ENCODE data around the gene GAP43.

GAP43 gene

GRCh38 chr3:115623044-115623868 lies at the start of gene GAP43:
GAP43 (plus strand) TSS chr3:115623510; CDS start chr3:115623690, 180 bp downstream.
- DNase-seq (ENCODE audit: low read depth): peak; percentile 51

DNA sequence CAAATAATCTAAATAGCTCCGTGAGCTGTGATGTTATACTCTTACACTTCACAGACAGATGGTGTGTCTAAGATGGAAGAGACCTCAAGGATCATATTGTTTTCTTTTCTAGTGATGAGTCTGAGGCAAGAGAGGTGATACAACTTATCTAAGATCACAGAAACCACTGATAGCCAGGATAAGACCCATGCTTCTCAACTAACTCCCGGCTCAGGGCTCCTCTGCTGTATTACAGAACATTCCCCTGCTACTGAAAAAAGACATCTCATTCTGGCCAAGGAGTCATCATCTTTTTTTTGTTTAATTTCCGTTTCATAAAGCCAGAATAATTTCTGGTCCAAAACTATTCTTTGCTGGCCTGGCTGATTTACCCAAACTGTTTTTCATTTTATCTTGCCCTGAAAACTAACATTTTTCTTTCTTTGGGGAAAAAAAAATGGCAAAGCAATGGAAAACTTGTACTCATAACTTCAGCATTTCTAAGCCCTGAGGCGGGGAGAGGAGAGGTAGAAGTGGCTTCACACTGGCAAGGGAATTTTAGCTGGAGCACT lies 46.9 kb upstream of the GAP43 start:
- no peak for DNase-seq (ENCODE audit: low read depth)

- DNase-seq (ENCODE audit: low read depth): no peak
Measured at GRCh38 chr3:115577000-115577399, 46.3 kb upstream of the GAP43 start.

- no peak for DNase-seq (ENCODE audit: low read depth)
Measured at GRCh38 chr3:115578331-115578730, 45.0 kb upstream of the GAP43 start.

GRCh38 chr3:115580566-115580965 lies 42.7 kb upstream of the GAP43 start:
- DNase-seq (ENCODE audit: low read depth): no peak

DNA sequence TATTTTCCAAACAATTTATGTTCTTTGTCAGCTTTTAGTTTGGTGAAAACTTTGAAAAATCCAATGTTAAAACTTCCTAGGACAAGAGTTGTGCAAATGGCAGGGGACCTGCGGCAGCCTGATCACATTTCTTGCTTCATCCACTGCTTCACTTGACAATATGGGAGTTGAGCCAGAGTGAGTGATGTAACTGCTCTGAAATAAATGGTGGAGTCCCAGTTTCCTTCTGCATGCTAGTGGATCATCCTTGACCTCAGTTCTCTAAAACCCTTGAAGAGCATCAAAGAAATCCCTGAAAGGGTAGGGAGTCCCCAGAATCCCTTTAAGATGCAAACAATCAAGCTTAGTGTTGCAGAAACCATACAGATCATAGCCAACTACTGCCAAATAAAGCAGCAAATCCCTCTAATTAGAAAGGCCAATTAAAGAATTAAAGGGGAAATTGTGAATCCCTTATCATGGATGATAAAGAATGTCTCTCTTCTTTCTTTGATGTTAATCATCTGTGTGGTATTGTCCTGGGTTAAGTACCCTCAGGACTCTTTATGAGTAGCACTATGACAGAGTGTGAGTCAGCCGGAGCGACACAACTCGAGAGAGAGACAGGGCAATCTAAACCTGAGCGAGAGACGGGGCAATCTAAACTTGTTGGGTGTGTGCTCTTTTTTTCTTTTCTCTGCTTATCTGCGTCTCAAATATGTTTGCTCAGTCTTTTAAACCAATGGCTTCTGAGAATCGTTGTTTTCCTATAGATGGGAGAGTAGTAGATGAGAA lies 41.8 kb upstream of the GAP43 start:
- DNase-seq (ENCODE audit: low read depth): peak; percentile 57

- DNase-seq (ENCODE audit: low read depth): no peak
Measured at GRCh38 chr3:115588201-115589115, 34.9 kb upstream of the GAP43 start.

GRCh38 chr3:115590873-115591272 lies 32.4 kb upstream of the GAP43 start:
- no peak for DNase-seq (ENCODE audit: low read depth)

DNA sequence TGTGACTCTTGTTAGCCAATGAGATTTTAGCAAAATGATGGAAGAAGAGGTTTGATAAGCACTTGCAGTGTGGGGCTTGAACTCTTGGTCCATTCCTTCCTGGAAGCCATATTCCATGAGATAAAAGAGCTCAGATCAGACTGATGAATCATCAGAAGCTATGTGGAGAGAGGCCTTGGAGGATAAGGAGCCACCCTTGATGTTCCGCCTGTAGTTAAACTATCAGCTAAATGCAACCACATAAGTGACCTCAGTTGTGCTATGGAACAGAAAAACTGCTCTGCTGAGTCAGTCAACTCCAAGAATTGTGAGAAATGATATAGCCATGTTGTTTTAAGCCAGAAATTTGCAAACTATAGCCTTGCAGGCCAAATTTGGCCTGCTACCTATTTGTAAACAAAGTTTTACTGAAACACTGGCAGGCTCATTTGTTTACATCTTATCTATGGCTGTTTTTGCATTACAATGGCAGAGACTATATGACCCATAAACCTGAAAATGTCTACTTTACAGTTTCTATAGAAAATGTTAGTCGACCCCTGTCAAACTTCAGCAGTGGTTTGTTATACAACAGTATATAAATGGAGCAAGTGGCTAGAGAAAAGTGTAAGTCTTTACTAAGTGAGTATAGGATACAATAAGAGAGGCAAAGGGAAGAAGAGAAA lies 27.6 kb upstream of the GAP43 start:
- DNase-seq (ENCODE audit: low read depth): no peak

- no peak for DNase-seq (ENCODE audit: low read depth)
Measured at GRCh38 chr3:115598216-115598615, 25.1 kb upstream of the GAP43 start.

DNA sequence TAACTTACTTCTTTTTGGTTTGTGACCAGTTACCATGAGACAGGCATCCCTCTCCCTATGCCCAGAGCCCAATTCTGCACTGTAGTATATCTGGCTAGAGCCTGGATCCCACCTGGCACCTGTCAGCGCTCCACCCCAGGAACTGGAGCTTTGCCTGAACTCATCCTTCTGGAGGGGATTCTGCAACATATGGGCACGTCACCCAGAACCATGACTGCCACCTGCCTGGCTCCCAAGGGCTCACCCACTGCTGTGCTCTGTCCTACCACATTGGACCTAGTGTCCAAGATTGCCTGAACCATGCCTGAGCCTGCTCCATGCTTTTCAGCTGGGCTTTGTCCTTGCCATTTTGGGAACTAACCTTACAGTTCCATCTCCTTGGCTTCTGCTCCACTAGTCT lies 21.1 kb upstream of the GAP43 start:
- no peak for DNase-seq (ENCODE audit: low read depth)

- DNase-seq (ENCODE audit: low read depth): no peak
Measured at GRCh38 chr3:115611630-115612029, 11.7 kb upstream of the GAP43 start.

DNA sequence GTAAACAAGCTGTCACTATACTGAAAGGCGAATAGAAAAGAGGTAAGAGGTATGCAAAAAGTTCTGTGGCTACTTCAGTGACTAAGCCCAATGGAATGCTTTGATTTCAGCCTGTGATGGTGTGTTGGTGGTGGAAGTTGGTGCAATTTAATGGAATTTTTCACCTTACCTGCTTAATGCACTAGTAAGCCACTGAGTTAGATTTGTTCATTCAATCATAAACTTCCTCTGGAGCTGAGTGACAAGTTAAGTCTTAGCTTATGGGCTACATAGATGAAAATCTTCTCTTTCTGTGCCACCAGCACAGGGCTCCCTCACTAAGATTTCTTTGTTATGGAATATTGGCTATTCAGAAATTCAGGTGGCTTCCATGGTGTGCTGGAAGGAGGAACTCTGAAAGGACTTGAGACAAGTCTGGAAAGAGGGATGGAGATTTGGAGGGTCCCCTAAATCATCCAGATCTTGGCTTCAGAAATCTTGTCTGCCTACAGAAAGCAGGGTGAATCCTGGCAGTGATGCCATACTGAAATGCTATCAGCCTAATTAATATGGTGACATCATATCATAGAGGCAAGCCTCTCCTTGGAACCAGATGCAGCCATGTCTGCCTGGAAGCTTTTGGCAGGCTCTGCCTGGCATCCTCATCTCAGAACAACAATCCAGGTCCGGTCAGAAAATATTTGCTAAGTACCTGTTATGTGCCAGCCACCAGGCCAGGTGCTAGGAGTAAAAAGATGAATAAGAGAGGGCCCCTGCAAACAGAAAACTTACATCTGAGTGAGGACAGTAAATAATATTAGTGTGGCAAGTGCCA lies 8.1 kb upstream of the GAP43 start:
- DNase-seq (ENCODE audit: low read depth): no peak

DNA sequence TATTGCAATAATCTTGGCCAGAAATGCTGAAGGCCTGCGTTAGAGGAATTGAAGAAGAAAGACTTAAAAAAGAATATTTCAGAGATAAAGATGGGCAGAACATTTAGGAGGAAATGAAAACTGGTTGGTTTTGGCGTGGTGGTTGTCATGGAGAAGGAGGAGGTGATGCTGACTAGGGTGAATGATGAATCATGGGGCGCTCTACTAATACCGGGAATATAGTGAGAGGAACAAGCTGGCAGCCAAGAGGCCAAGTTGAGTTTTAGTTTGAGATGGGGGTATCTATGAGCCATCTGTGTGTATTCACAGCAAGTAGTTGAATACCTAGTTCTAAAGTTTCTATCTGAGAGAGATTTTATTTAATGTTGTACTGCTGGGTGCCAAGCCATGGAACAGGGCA lies 6.8 kb upstream of the GAP43 start:
- no peak for DNase-seq (ENCODE audit: low read depth)

DNA sequence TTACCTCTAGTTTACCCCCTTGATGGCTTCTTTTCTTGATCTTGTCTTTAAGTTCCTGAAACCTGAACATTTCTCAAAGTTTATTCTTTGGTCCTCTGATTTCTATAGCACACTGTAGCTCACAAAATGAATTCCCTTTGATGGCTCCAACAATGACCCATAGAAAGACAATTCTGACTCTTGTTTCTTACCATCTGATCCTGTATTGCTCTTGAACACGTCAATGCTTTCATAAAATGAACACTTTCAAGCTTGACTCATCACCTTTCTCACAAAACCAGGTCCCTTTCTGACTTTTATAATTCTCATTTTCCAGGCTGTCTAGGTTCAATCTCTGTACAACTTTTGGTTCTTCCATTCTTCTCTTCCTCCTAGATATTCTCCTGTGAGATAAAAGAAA lies 5.7 kb upstream of the GAP43 start:
- DNase-seq (ENCODE audit: low read depth): no peak

GRCh38 chr3:115624029-115624741 lies 875 bp downstream of the GAP43 start:
- DNase-seq (ENCODE audit: low read depth): no peak

- DNase-seq (ENCODE audit: low read depth): no peak
Measured at GRCh38 chr3:115624901-115625300, 1.6 kb downstream of the GAP43 start.

DNA sequence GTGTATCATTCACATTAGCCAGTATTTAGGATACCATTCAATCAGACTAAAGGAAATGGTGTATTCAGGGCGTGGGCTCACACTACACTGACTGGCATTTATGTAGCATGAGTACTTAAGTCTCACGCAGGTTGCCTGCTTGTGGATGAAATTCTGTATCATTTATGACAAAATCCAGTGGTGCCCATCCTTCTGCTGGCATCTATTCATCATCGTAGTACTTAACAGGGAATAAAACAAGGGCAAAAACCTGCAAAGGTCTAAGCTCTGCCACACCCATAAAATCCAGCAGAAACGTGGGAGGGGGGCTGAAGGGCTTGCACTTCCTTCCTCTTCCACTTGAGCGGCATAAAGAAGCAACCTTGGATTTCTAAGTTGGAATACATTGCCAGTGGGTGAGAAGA lies 2.7 kb downstream of the GAP43 start:
- no peak for DNase-seq (ENCODE audit: low read depth)

GRCh38 chr3:115626721-115627120 lies 3.4 kb downstream of the GAP43 start:
- DNase-seq (ENCODE audit: low read depth): no peak
